ENCODE results near the gene ZNF425. TPM values are rescaled to one million over a fixed set of nuclear protein-coding genes. Genes with fewer than 3 reads are reported as not detected.

The ZNF425 gene
- total and polyA plus RNA-seq, 5 donors from 2014 or later, result 0.35 to 1.4 (median 0.65) TPM

DNA sequence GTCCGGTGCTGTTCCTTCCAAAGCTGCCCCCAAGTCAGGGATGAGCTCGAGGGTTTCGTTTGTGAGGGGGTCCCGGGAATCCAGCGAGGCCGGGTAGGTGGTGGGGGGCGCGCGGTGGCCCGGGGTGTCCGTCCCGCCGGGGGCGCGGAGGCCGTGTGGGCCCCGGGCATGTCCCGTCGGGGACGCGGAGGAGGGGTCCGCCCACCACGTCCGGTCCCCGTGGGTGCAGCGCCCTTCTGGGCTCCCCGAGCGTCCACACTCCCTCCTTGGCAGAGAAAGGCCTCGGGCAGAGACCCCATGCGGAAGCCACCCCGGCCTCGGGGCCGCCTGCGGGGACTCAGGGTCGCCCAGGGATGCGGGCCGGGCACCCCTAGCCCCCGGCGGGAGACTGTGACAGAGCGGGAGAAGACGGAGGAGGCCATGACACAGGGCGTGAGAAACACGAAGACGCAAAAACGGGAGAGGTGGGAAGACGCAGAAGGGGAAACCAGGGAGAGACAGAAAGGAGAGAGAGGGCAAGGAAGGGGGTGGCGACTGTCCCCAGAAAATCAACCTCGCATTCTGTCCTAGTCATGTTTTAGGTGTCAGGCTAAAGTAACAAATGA is 640 bp upstream of the ZNF425 start:
- DNase-seq, result peak; percentile 45 to 78 (median 54)
- Histone ChIP-seq H3K4me1 (ENCODE audit: control insufficient read depth, insufficient read depth, low read length, poor library complexity, severe bottlenecking) (peaks cover 15% of the 10 kb centered on the region), H3K9me3 (ENCODE audit: control insufficient read depth in 2 of 2, low read length in 2 of 2) (peaks cover 8 to 11% of the 10 kb centered on the region in 2 experiments), H3K27ac (ENCODE audit: insufficient read depth, low read length, poor library complexity, severe bottlenecking) (peak overlapping the region; percentile 82), H3K36me3 (ENCODE audit: control insufficient read depth, insufficient read depth, low read length) (peaks cover 13% of the 10 kb centered on the region), H3K27me3 (ENCODE audit: control insufficient read depth, insufficient read depth, low read length) (no peaks in the 10 kb centered on the region), H3K4me3 (ENCODE audit: low read depth, low read length) (peak overlapping the region; percentile 95)
- peak overlapping the region; percentile 91 to 100 (median 98) for H3K4me3 Mint-ChIP-seq
- H3K27me3 Mint-ChIP-seq, result no peaks in the 10 kb centered on the region
- H3K9me3 Mint-ChIP-seq, result peaks cover 0 to 11% (median 5%) of the 10 kb centered on the region in 7 donors
- peak overlapping the region; percentile 98 to 99 (median 99) for H3K27ac Mint-ChIP-seq
- H3K36me3 Mint-ChIP-seq, result peaks cover 17% of the 10 kb centered on the region
- peak; percentile 40 to 42 for ATAC-seq (ENCODE audit: low read depth in 2 of 2)
- peaks cover 12 to 25% (median 19%) of the 10 kb centered on the region in 4 donors for H3K4me1 Mint-ChIP-seq

DNA sequence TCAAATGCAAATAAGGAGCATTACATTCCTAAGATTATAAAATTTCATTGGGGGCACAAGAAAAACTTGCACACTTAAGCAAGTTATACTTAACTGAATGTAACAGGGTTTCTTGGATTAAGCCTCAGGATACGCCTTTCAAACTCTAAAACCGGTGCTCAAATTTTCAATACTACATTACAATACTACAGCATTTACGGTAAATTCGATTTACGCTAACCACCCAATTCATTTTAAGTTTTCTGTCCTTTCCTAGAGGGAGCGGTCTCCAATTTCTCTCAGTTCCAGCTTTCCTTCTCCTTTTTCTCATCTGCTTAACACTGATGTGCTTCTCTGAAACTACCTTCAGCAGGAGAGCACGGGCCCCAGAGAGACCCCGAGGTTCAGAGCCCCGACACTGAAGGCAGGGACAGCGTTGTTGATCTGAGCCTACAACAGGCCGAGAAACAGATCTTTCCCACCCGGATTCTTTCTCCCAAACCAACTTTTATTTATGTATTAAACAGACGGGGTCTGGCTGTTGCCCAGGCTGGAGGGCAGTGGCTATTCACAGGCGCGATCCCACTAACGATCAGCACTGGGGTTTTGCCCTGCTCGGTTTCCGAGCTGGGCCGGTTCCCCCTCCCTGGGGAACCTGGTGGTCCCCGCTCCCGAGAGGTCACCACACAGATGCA is 798 bp downstream of the ZNF425 start:
- Mint-ChIP-seq H3K27me3 (no peaks in the 10 kb centered on the region), H3K27ac (peak overlapping the region; percentile 98 to 99 (median 99)), H3K9me3 (peaks cover 0 to 3% (median 0%) of the 10 kb centered on the region in 7 donors), H3K36me3 (peaks cover 3% of the 10 kb centered on the region), H3K4me1 (peaks cover 11 to 25% (median 18%) of the 10 kb centered on the region in 4 donors), H3K4me3 (peak overlapping the region; percentile 91 to 100 (median 98))
- Histone ChIP-seq H3K27me3 (ENCODE audit: control insufficient read depth, insufficient read depth, low read length) (no peaks in the 10 kb centered on the region), H3K4me1 (ENCODE audit: control insufficient read depth, insufficient read depth, low read length, poor library complexity, severe bottlenecking) (peaks cover 15% of the 10 kb centered on the region), H3K9me3 (ENCODE audit: control insufficient read depth in 2 of 2, low read length in 2 of 2) (peaks cover 0 to under 1% of the 10 kb centered on the region in 2 experiments), H3K27ac (ENCODE audit: insufficient read depth, low read length, poor library complexity, severe bottlenecking) (peak overlapping the region; percentile 82), H3K4me3 (ENCODE audit: low read depth, low read length) (peak overlapping the region; percentile 72), H3K36me3 (ENCODE audit: control insufficient read depth, insufficient read depth, low read length) (no peaks in the 10 kb centered on the region)
- no peak for DNase-seq
- ATAC-seq (ENCODE audit: low read depth in 2 of 2), result no peak

DNA sequence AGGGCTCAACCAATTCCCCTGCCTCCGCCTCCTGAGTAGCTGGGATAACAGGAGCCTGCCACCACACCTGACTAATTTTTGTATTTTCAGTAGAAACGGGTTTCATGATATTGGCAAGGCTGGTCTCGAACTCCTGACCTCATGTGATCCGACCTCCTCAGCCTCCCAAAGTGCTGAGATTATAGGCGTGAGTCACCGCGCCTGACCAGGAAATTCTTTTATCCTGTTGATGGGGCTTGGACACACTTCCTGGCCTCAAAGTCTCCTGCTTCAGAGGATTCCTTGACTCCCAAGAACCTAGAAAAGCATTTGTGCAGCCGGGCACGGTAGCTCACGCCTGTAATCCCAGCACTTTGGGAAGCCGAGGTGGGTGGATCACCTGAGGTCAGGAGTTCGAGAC is 16.2 kb downstream of the ZNF425 start:
- H3K9me3 ChIP-seq (ENCODE audit: control insufficient read depth in 2 of 2, low read length in 2 of 2), result no peaks in the 10 kb centered on the region
- Mint-ChIP-seq H3K36me3 (peaks cover 6% of the 10 kb centered on the region), H3K4me3 (no peak overlapping the region), H3K27ac (no peak overlapping the region), H3K27me3 (no peaks in the 10 kb centered on the region), H3K4me1 (no peaks in the 10 kb centered on the region), H3K9me3 (no peaks in the 10 kb centered on the region)
- no peak overlapping the region for H3K4me3 ChIP-seq (ENCODE audit: low read depth, low read length)
- H3K27me3 ChIP-seq (ENCODE audit: control insufficient read depth, insufficient read depth, low read length), result no peaks in the 10 kb centered on the region
- ATAC-seq (ENCODE audit: low read depth in 2 of 2) (no peak), DNase-seq (no peak)
- H3K36me3 ChIP-seq (ENCODE audit: control insufficient read depth, insufficient read depth, low read length), result no peaks in the 10 kb centered on the region
- no peaks in the 10 kb centered on the region for H3K4me1 ChIP-seq (ENCODE audit: control insufficient read depth, insufficient read depth, low read length, poor library complexity, severe bottlenecking)
- no peak overlapping the region for H3K27ac ChIP-seq (ENCODE audit: insufficient read depth, low read length, poor library complexity, severe bottlenecking)

DNA sequence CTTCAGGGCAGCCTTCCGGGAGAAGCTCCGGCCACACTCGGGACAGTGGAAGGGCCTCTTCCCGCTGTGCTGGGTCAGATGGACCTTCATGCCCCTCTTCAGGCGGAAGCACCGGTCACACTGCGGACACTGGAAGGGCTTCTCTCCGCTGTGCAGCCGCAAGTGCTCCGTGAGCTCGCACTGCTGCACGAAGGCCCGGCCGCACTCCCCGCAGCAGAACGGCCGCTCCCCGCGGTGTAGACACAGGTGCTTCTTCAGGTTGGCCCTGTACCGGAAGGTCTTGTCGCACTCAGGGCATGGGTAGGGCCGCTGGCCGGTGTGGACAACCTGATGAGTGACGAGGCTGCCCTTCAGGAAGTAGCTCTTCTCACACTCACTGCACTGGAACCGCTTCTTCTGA is 21.4 kb downstream of the ZNF425 start:
- H3K9me3 Mint-ChIP-seq, result no peaks in the 10 kb centered on the region
- Histone ChIP-seq H3K4me3 (ENCODE audit: low read depth, low read length) (no peak overlapping the region), H3K9me3 (ENCODE audit: control insufficient read depth in 2 of 2, low read length in 2 of 2) (no peaks in the 10 kb centered on the region), H3K36me3 (ENCODE audit: control insufficient read depth, insufficient read depth, low read length) (no peaks in the 10 kb centered on the region), H3K27ac (ENCODE audit: insufficient read depth, low read length, poor library complexity, severe bottlenecking) (no peak overlapping the region), H3K4me1 (ENCODE audit: control insufficient read depth, insufficient read depth, low read length, poor library complexity, severe bottlenecking) (no peaks in the 10 kb centered on the region), H3K27me3 (ENCODE audit: control insufficient read depth, insufficient read depth, low read length) (no peaks in the 10 kb centered on the region)
- no peaks in the 10 kb centered on the region for H3K27me3 Mint-ChIP-seq
- H3K4me1 Mint-ChIP-seq, result peaks cover 0 to 3% (median 0%) of the 10 kb centered on the region in 4 donors
- no peak for ATAC-seq (ENCODE audit: low read depth in 2 of 2)
- DNase-seq, result no peak
- no peak overlapping the region for H3K27ac Mint-ChIP-seq
- peaks cover 4% of the 10 kb centered on the region for H3K36me3 Mint-ChIP-seq
- no peak overlapping the region for H3K4me3 Mint-ChIP-seq

DNA sequence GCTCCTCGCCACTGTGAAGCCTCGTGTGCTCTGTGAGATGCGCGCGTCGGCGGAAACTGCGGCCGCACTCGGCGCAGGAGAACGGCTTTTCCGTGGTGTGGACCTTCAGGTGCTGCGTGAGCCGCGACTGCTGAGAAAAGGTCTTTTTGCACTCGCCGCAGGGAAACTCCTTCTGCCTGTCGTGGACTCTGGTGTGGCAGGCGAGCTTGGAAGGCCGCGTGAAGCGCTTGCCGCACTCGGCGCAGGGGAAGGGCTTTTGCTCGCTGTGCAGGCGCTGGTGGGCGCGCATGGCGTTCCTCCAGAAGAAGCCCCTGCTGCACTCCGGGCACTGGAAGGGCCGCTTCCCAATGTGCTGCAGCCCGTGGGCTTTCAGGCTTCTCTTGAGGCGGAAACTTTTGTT is 21.9 kb downstream of the ZNF425 start:
- ATAC-seq (ENCODE audit: low read depth in 2 of 2), result no peak
- H3K27ac Mint-ChIP-seq, result no peak overlapping the region

DNA sequence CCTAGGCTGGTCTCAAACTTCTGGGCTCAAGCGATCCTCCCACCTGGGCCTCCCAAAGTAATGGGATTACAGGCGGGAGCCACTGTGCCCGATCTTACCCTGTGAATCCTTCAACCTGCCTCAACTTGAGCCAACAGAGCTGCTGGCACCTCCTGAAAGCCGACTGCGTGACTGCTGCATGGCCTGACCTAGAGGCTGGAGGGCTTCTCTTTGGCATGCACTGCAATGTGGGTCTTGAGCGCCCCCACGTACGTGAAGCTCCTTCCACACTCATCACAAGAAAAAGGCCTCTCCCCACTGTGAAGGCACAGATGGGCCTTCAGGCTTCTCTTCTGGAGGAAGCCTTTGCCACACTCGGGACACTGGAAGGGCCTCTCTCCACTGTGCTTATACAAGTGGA is 22.7 kb downstream of the ZNF425 start:
- Histone ChIP-seq H3K4me1 (ENCODE audit: control insufficient read depth, insufficient read depth, low read length, poor library complexity, severe bottlenecking) (no peaks in the 10 kb centered on the region), H3K36me3 (ENCODE audit: control insufficient read depth, insufficient read depth, low read length) (no peaks in the 10 kb centered on the region), H3K27ac (ENCODE audit: insufficient read depth, low read length, poor library complexity, severe bottlenecking) (no peak overlapping the region), H3K4me3 (ENCODE audit: low read depth, low read length) (no peak overlapping the region), H3K9me3 (ENCODE audit: control insufficient read depth in 2 of 2, low read length in 2 of 2) (no peaks in the 10 kb centered on the region), H3K27me3 (ENCODE audit: control insufficient read depth, insufficient read depth, low read length) (no peaks in the 10 kb centered on the region)
- Mint-ChIP-seq H3K27ac (no peak overlapping the region), H3K4me1 (peaks cover 0 to 3% (median 0%) of the 10 kb centered on the region in 4 donors), H3K4me3 (no peak overlapping the region), H3K27me3 (no peaks in the 10 kb centered on the region), H3K36me3 (peaks cover 4% of the 10 kb centered on the region), H3K9me3 (no peaks in the 10 kb centered on the region)
- ATAC-seq (ENCODE audit: low read depth in 2 of 2) (no peak), DNase-seq (no peak)

More for the DNA sequence above, 21.9 kb downstream of the ZNF425 start:
- peaks cover 0 to 3% (median 0%) of the 10 kb centered on the region in 4 donors for H3K4me1 Mint-ChIP-seq
- no peaks in the 10 kb centered on the region for H3K9me3 Mint-ChIP-seq
- Histone ChIP-seq H3K9me3 (ENCODE audit: control insufficient read depth in 2 of 2, low read length in 2 of 2) (no peaks in the 10 kb centered on the region), H3K27me3 (ENCODE audit: control insufficient read depth, insufficient read depth, low read length) (no peaks in the 10 kb centered on the region), H3K4me1 (ENCODE audit: control insufficient read depth, insufficient read depth, low read length, poor library complexity, severe bottlenecking) (no peaks in the 10 kb centered on the region), H3K4me3 (ENCODE audit: low read depth, low read length) (no peak overlapping the region), H3K36me3 (ENCODE audit: control insufficient read depth, insufficient read depth, low read length) (no peaks in the 10 kb centered on the region), H3K27ac (ENCODE audit: insufficient read depth, low read length, poor library complexity, severe bottlenecking) (no peak overlapping the region)
- no peak overlapping the region for H3K4me3 Mint-ChIP-seq
- no peaks in the 10 kb centered on the region for H3K27me3 Mint-ChIP-seq
- H3K36me3 Mint-ChIP-seq, result peaks cover 4% of the 10 kb centered on the region
- DNase-seq, result no peak

DNA sequence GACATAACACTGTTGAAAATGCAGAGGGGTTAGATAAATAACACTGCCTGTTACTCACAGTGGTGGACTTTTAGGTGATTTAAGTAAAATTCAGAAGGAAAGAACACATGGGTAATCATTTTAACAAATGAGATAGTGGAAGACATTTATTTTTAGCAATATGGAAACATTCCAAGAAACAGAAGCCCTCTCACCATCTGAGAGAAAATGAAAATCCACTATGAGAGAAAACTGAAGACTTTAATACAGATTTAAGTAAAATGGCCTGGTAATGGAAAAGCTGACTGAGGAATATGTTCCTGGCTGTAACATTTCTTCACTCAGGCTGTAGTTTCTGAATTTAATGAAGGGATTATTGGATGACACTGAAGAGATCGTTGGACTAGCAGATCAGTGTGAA is 23.5 kb downstream of the ZNF425 start:
- H3K4me1 ChIP-seq (ENCODE audit: control insufficient read depth, insufficient read depth, low read length, poor library complexity, severe bottlenecking), result no peaks in the 10 kb centered on the region
- Mint-ChIP-seq H3K27me3 (no peaks in the 10 kb centered on the region), H3K4me1 (peaks cover 0 to 3% (median 0%) of the 10 kb centered on the region in 4 donors), H3K9me3 (no peaks in the 10 kb centered on the region), H3K36me3 (peaks cover 4% of the 10 kb centered on the region), H3K27ac (no peak overlapping the region), H3K4me3 (no peak overlapping the region)
- no peaks in the 10 kb centered on the region for H3K36me3 ChIP-seq (ENCODE audit: control insufficient read depth, insufficient read depth, low read length)
- H3K9me3 ChIP-seq (ENCODE audit: control insufficient read depth in 2 of 2, low read length in 2 of 2), result no peaks in the 10 kb centered on the region
- H3K27me3 ChIP-seq (ENCODE audit: control insufficient read depth, insufficient read depth, low read length), result no peaks in the 10 kb centered on the region
- no peak for ATAC-seq (ENCODE audit: low read depth in 2 of 2)
- no peak overlapping the region for H3K4me3 ChIP-seq (ENCODE audit: low read depth, low read length)
- DNase-seq, result no peak
- H3K27ac ChIP-seq (ENCODE audit: insufficient read depth, low read length, poor library complexity, severe bottlenecking), result no peak overlapping the region

DNA sequence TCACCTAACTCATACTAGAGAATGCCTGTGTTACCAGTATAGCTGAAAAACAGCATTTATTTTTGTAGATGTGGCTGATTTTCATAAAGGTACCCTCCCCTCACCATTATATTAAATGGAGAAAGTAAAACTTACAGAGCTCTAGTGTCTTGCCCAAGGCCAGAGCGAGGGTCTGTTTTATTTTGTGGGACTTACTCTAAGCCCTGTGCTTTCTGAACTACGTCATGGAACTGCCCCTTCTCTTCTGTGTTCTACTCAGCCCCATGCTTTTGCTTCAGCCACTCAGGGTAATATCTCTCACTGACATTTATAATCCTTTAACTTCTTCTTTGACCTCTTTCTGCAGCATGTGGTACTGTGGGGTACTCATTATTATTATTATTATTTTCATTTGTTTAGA is 25.3 kb downstream of the ZNF425 start:
- Mint-ChIP-seq H3K36me3 (peaks cover 4% of the 10 kb centered on the region), H3K27me3 (no peaks in the 10 kb centered on the region), H3K27ac (no peak overlapping the region), H3K4me3 (no peak overlapping the region), H3K4me1 (peaks cover 0 to 3% (median 0%) of the 10 kb centered on the region in 4 donors), H3K9me3 (no peaks in the 10 kb centered on the region)
- Histone ChIP-seq H3K4me3 (ENCODE audit: low read depth, low read length) (no peak overlapping the region), H3K27ac (ENCODE audit: insufficient read depth, low read length, poor library complexity, severe bottlenecking) (no peak overlapping the region), H3K36me3 (ENCODE audit: control insufficient read depth, insufficient read depth, low read length) (no peaks in the 10 kb centered on the region), H3K27me3 (ENCODE audit: control insufficient read depth, insufficient read depth, low read length) (no peaks in the 10 kb centered on the region), H3K4me1 (ENCODE audit: control insufficient read depth, insufficient read depth, low read length, poor library complexity, severe bottlenecking) (no peaks in the 10 kb centered on the region), H3K9me3 (ENCODE audit: control insufficient read depth in 2 of 2, low read length in 2 of 2) (no peaks in the 10 kb centered on the region)
- ATAC-seq (ENCODE audit: low read depth in 2 of 2), result no peak
- no peak for DNase-seq
